Measurements from ENCODE around the gene RBMS1. TPM values are rescaled to one million over a fixed set of nuclear protein-coding genes. Genes with fewer than 3 reads are reported as not detected.
A peak's percentile ranks its signal among the peaks of the same experiment; 100 is the strongest.

Gene RBMS1
- total RNA-seq, 1 experiment from 2014 or later = 65.4 TPM

DNA sequence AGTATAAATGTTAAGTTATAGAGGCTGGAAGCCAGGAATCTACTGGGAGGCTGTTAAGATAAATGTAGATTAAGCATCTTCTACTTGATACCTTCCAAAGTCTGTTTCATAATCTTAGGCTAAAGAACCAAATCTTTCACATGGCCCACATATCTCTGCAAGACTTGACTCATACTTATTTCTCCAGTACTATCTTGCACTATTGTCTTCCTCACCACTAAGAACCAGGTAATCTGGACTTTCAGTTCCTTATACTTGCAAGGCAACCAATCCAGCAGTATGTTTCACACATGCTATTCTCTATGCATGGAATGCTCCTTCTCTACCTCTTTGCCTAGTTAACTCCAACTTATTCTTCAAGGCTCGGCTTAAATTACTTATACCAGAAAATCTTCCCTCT lies 62.2 kb downstream of the RBMS1 start:
- ChIA-PET POLR2A (interaction anchor here (1.0 kb wide), 1 partner anchor 25 kb away, joined by 3 read pairs; no protein-coding TSS in a partner anchor), CTCF (interaction anchor here (0.8 to 6.7 kb wide), 5 partner anchors 57 to 539 kb away, joined by 3 to 46 read pairs (median 3); no protein-coding TSS in a partner anchor)
- Mint-ChIP-seq H3K27me3 (ENCODE audit: insufficient read depth, unreplicated experiment) (no peaks in the 10 kb centered on the region), H3K4me3 (ENCODE audit: unreplicated experiment) (no peak overlapping the region), H3K4me1 (ENCODE audit: insufficient read depth, unreplicated experiment) (peaks cover 24% of the 10 kb centered on the region), H3K27ac (ENCODE audit: low read depth, unreplicated experiment) (no peak overlapping the region), H3K36me3 (ENCODE audit: insufficient read depth, unreplicated experiment) (no peaks in the 10 kb centered on the region), H3K9me3 (ENCODE audit: unreplicated experiment) (no peaks in the 10 kb centered on the region)
- no TSS peak for BruUV-seq (replicated peaks)
- DNase-seq (ENCODE audit: unreplicated experiment) = no peak
- intact Hi-C loops (cut with micrococcal nuclease) = loop anchor here (10.0 kb wide), 1 partner anchor 313 kb away; no protein-coding TSS in a partner anchor
- no peak for TF ChIP-seq CTCF (IDR thresholded peaks at IDR 0.05; ENCODE audit: unreplicated experiment)

DNA sequence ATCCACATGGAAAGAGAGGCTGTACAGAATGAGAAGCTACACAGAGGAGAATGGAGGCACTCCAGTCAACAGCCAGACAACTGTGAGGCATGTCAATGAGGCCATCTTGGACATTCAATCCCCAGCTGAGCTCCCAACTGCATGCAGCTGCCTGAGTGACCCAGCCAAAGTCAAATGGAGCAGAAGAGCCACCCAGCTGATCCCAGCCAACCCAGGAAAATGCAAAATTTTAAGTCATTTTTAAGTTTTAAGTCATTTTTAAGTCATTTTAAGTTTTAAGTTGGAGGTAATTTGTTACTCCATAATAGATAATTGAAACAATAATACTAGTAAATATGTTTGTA lies 63.6 kb downstream of the RBMS1 start:
- POLR2A ChIA-PET = interaction anchor here (0.8 to 4.0 kb wide), 3 partner anchors 25 to 559 kb away, joined by 3 to 38 read pairs (median 3); no protein-coding TSS in a partner anchor

GRCh38 chr2:160429248-160430000 lies 64.2 kb downstream of the RBMS1 start:
- no peaks in the 10 kb centered on the region for H3K27me3 Mint-ChIP-seq (ENCODE audit: insufficient read depth, unreplicated experiment)
- no TSS peak for BruUV-seq (replicated peaks)
- ChIA-PET POLR2A (interaction anchor here (0.8 to 4.0 kb wide), 8 partner anchors 24 to 565 kb away, joined by 3 to 38 read pairs (median 3); no protein-coding TSS in a partner anchor), CTCF (interaction anchor here (0.5 to 6.7 kb wide), 23 partner anchors 16 to 1431 kb away, joined by 3 to 46 read pairs (median 4); no protein-coding TSS in a partner anchor)
- intact Hi-C loops (cut with micrococcal nuclease) = loop anchor here (1.0 to 5.0 kb wide), 6 partner anchors 63 to 543 kb away; no protein-coding TSS in a partner anchor
- peak; percentile 32 for TF ChIP-seq CTCF (IDR thresholded peaks at IDR 0.05; ENCODE audit: unreplicated experiment)
- no peak overlapping the region for H3K4me3 Mint-ChIP-seq (ENCODE audit: unreplicated experiment)
- no peaks in the 10 kb centered on the region for H3K9me3 Mint-ChIP-seq (ENCODE audit: unreplicated experiment)
- peak overlapping the region; percentile 93 for H3K27ac Mint-ChIP-seq (ENCODE audit: low read depth, unreplicated experiment)
- H3K4me1 Mint-ChIP-seq (ENCODE audit: insufficient read depth, unreplicated experiment) = peaks cover 24% of the 10 kb centered on the region
- DNase-seq (ENCODE audit: unreplicated experiment) = peak; percentile 62
- no peaks in the 10 kb centered on the region for H3K36me3 Mint-ChIP-seq (ENCODE audit: insufficient read depth, unreplicated experiment)

More for the DNA sequence above, 63.6 kb downstream of the RBMS1 start:
- no peak overlapping the region for H3K4me3 Mint-ChIP-seq (ENCODE audit: unreplicated experiment)
- no peak for TF ChIP-seq CTCF (IDR thresholded peaks at IDR 0.05; ENCODE audit: unreplicated experiment)
- CTCF ChIA-PET = interaction anchor here (0.6 to 6.7 kb wide), 20 partner anchors 16 to 1431 kb away, joined by 3 to 46 read pairs (median 4); no protein-coding TSS in a partner anchor
- H3K27me3 Mint-ChIP-seq (ENCODE audit: insufficient read depth, unreplicated experiment) = no peaks in the 10 kb centered on the region
- intact Hi-C loops (cut with micrococcal nuclease) = loop anchor here (10.0 kb wide), 1 partner anchor 315 kb away; no protein-coding TSS in a partner anchor
- peaks cover 24% of the 10 kb centered on the region for H3K4me1 Mint-ChIP-seq (ENCODE audit: insufficient read depth, unreplicated experiment)
- BruUV-seq (replicated peaks) = no TSS peak
- no peaks in the 10 kb centered on the region for H3K36me3 Mint-ChIP-seq (ENCODE audit: insufficient read depth, unreplicated experiment)
- H3K27ac Mint-ChIP-seq (ENCODE audit: low read depth, unreplicated experiment) = no peak overlapping the region
- no peak for DNase-seq (ENCODE audit: unreplicated experiment)
- H3K9me3 Mint-ChIP-seq (ENCODE audit: unreplicated experiment) = no peaks in the 10 kb centered on the region

DNA sequence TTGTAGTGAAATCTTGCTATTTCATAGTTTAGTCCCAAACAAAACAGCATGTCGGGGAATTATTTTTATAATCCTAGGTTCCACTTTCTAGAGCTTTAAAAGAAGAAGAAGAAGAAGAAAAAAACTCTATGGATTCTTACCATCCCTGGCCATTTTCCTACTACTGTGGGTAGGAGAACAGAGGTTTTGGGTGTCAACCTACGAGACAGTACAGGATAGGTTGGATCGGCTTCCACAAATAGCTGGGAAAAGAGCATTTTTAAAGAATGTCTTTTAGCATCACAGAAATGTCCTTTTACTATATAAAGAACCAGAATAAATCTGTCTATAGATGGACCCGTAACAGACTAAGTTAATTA lies 65.2 kb downstream of the RBMS1 start:
- no peaks in the 10 kb centered on the region for H3K36me3 Mint-ChIP-seq (ENCODE audit: insufficient read depth, unreplicated experiment)
- no peaks in the 10 kb centered on the region for H3K27me3 Mint-ChIP-seq (ENCODE audit: insufficient read depth, unreplicated experiment)
- ChIA-PET CTCF (interaction anchor here (0.6 to 6.7 kb wide), 17 partner anchors 15 to 635 kb away, joined by 3 to 46 read pairs (median 4); no protein-coding TSS in a partner anchor), POLR2A (interaction anchor here (0.6 to 4.0 kb wide), 13 partner anchors 9 to 566 kb away, joined by 3 to 38 read pairs (median 4); no protein-coding TSS in a partner anchor)
- no TSS peak for BruUV-seq (replicated peaks)
- intact Hi-C loops (cut with micrococcal nuclease) = loop anchor here (2.0 to 5.0 kb wide), 3 partner anchors 76 to 544 kb away; no protein-coding TSS in a partner anchor
- no peak for TF ChIP-seq CTCF (IDR thresholded peaks at IDR 0.05; ENCODE audit: unreplicated experiment)
- H3K9me3 Mint-ChIP-seq (ENCODE audit: unreplicated experiment) = no peaks in the 10 kb centered on the region
- H3K27ac Mint-ChIP-seq (ENCODE audit: low read depth, unreplicated experiment) = peak overlapping the region; percentile 93
- H3K4me1 Mint-ChIP-seq (ENCODE audit: insufficient read depth, unreplicated experiment) = peaks cover 24% of the 10 kb centered on the region
- H3K4me3 Mint-ChIP-seq (ENCODE audit: unreplicated experiment) = peak overlapping the region; percentile 59
- no peak for DNase-seq (ENCODE audit: unreplicated experiment)
